Endothelial cell of umbilical vein (primary cell): Measurements from ENCODE around the gene TIAM1.

ENCODE experiments used
- CTCF ChIP-seq, 2 donors: IDR thresholded peaks; 1 replicate in 1 of 2; 2 replicates in 1 of 2; pipeline ENCODE4 v1.5.1; 2011; ENCODE audit warnings: low read length in 2 of 2, mild to moderate bottlenecking in 2 of 2, moderate library complexity in 2 of 2, control low read depth in 1 of 2, inconsistent platforms in 1 of 2, low read depth in 1 of 2; ENCODE audit not compliant: insufficient read depth in 1 of 2; ENCODE audit errors: extremely low read depth in 1 of 2
- EZH2 ChIP-seq: IDR thresholded peaks from 2 replicates; pipeline ENCODE4 v1.6.1; 2012; ENCODE audit warnings: borderline replicate concordance, low read depth, mild to moderate bottlenecking, moderate library complexity, low read length, inconsistent platforms; ENCODE audit not compliant: severe bottlenecking
- JUN ChIP-seq: IDR thresholded peaks from 2 replicates; pipeline ENCODE4 v1.6.1; 2011; ENCODE audit warnings: borderline replicate concordance, low read depth; ENCODE audit not compliant: insufficient read length, insufficient read depth
- MYC ChIP-seq: IDR thresholded peaks from one replicate; pipeline ENCODE4 v1.6.1; 2011; ENCODE audit warnings: mild to moderate bottlenecking, low read depth, low read length
- POLR2A ChIP-seq: IDR thresholded peaks from 2 replicates; pipeline ENCODE4 v1.6.1; 2012; ENCODE audit warnings: low read depth, mild to moderate bottlenecking, control low read depth, low read length
- POLR2AphosphoS5 ChIP-seq: IDR thresholded peaks from 2 replicates; pipeline ENCODE4 v1.6.1; 2012; ENCODE audit warnings: low read depth, mild to moderate bottlenecking, control low read depth, low read length, moderate library complexity; ENCODE audit not compliant: insufficient read depth
- TF ChIP-seq, protein P1 (sequence below): IDR thresholded peaks from 2 replicates; pipeline ENCODE4 v1.6.1; 2011; ENCODE audit not compliant: insufficient read depth, insufficient read length

DNA sequence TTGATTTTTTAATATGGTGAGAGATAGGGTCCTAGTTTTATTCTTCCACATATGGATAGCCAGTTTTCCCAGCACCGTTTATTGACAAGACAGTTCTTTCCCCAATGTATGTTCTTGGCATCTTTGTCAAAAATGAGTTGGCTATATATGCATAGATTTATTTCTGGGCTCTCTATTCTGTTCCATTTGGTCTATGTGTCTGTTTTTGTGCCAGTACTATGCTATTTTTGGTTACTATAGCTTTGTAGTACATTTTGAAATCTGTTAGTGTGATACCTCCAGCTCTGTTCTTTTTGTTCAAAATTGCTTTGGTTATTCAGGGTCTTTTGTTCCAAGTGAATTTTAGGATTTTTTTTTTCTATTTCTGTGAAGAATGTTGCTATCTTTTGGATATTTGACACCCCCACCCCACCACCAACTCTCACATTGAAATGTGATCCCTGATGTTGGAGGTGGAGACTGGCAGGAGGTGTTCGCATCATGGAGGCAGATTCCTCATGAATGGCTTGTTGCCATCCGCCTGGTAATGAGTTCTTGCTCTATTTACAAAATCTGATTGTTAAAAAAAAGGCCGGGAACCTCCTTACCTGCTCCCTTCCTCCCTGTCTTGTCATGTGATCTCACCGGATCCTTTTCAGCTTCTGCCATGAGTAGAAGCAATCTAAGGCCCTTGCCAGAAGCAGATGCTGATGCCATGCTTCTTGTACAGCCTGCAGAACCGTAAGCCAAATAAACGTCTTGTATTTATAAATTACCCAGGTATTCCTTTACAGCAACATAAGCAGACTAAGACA lies 251.0 kb downstream of the TIAM1 start:
- TF ChIP-seq POLR2A = no peak
- no peak for TF ChIP-seq CTCF (IDR thresholded peaks at IDR 0.05; ENCODE audit: extremely low read depth in 1 of 2, insufficient read depth in 1 of 2, low read depth in 1 of 2, low read length in 2 of 2)
- TF ChIP-seq POLR2AphosphoS5 = no peak
- TF ChIP-seq, protein P1, sequence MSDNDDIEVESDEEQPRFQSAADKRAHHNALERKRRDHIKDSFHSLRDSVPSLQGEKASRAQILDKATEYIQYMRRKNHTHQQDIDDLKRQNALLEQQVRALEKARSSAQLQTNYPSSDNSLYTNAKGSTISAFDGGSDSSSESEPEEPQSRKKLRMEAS = no peak
- no peak for TF ChIP-seq JUN
- no peak for TF ChIP-seq MYC
- no peak for TF ChIP-seq EZH2
